HepG2 (cell line): ENCODE data around the gene APOC4. TPM values are rescaled to one million over a fixed set of nuclear protein-coding genes. Genes with fewer than 3 reads are reported as not detected.
"Not testable (repeated sequence)": the region's sequence is repeated elsewhere in the genome, so short reads cannot be mapped to it uniquely, and the experiment has no call there.

Experiments used
- BHLHE40 ChIP-seq: IDR thresholded peaks from 2 replicates; pipeline ENCODE4 v1.6.1; 2011; ENCODE audit warnings: low read length, improper control_type of control experiment
- FOXP1 ChIP-seq, 2 experiments: fragments of 450-650 bp in 1 of 2; IDR thresholded peaks; 2 replicates each; pipeline ENCODE4 v1.6.1; 2017 to 2018; ENCODE audit warnings: antibody characterized with exemption in 1 of 2
- NR2F2 ChIP-seq: IDR thresholded peaks from 2 replicates; pipeline ENCODE4 v1.6.1; 2012; ENCODE audit warnings: low read depth, inconsistent platforms, borderline replicate concordance
- NR2F6 ChIP-seq, 2 experiments: IDR thresholded peaks; 2 replicates each; pipeline ENCODE4 v1.6.1; 2016; ENCODE audit warnings: antibody characterized with exemption in 1 of 2, mild to moderate bottlenecking in 1 of 2
- SOX13 ChIP-seq, 3 experiments: fragments of 450-650 bp in 1 of 3; sonication (generic) in 1 of 3; formaldehyde crosslinking in 1 of 3; IDR thresholded peaks in 2 of 3; conservative IDR thresholded peaks in 1 of 3; 2 replicates each; pipeline versions ENCODE4 v1.5.0 to v1.6.1; 2016 to 2020; ENCODE audit warnings: antibody characterized with exemption in 1 of 3, mild to moderate bottlenecking in 1 of 3, missing compliant biosample characterization in 1 of 3, missing genetic modification reagents in 1 of 3, moderate library complexity in 1 of 3
- SPEN ChIP-seq: sonication (generic); formaldehyde crosslinking; IDR thresholded peaks from 2 replicates; pipeline ENCODE4 v1.5.1; 2020; ENCODE audit warnings: low read depth, mild to moderate bottlenecking, missing genetic modification reagents
- ZBTB20 ChIP-seq: sonication (generic); formaldehyde crosslinking; IDR thresholded peaks from 2 replicates; pipeline ENCODE4 v1.8.1; 2023; ENCODE audit warnings: missing genetic modification reagents, low read depth, mild to moderate bottlenecking, borderline replicate concordance
- polyA plus RNA-seq, 8 experiments: library from polyadenylated mRNA; depleted of rRNA in 3 of 8; stranded (reverse) in 7 of 8; unstranded in 1 of 8; fragments of >200 nt; fragmentation: Illumina TruSeq in 4 of 8; extraction: Trizol in 4 of 8; gene quantifications; 2 replicates each; pipeline versions ENCODE4 v1.2.1 to v1.2.3, GENCODE V29; 2011 to 2016; ENCODE audit warnings: low read depth in 4 of 8, missing spikeins in 1 of 8, mixed read lengths in 1 of 8; ENCODE audit not compliant: insufficient read depth in 1 of 8
- total RNA-seq, 5 experiments: library from RNA; depleted of rRNA; stranded (reverse); fragments of >200 nt; fragmentation: Illumina TruSeq; extraction: Trizol; gene quantifications; 2 replicates each; pipeline ENCODE4 v1.2.3, GENCODE V29; 2016; ENCODE audit warnings: low read depth in 1 of 5
- TF ChIP-seq, protein P1 (sequence below): IDR thresholded peaks from 2 replicates; pipeline ENCODE4 v1.6.1; 2016; ENCODE audit warnings: low read depth, missing genetic modification reagents, missing compliant biosample characterization
- TF ChIP-seq, protein P2 (sequence below): sonication (generic); formaldehyde crosslinking; IDR thresholded peaks from 2 replicates; pipeline ENCODE4 v1.4.0; 2020; ENCODE audit warnings: missing genetic modification reagents

Gene APOC4
- total and polyA plus RNA-seq, 2 of the 13 experiments (the other 11 are each of a cell fraction or from before 2014, with no cell fraction given) = 0.46 TPM; not detected in 1

GRCh38 chr19:44913512-44914432 lies 28.3 kb upstream of the APOC4 start (continued):
- TF ChIP-seq, protein P1, sequence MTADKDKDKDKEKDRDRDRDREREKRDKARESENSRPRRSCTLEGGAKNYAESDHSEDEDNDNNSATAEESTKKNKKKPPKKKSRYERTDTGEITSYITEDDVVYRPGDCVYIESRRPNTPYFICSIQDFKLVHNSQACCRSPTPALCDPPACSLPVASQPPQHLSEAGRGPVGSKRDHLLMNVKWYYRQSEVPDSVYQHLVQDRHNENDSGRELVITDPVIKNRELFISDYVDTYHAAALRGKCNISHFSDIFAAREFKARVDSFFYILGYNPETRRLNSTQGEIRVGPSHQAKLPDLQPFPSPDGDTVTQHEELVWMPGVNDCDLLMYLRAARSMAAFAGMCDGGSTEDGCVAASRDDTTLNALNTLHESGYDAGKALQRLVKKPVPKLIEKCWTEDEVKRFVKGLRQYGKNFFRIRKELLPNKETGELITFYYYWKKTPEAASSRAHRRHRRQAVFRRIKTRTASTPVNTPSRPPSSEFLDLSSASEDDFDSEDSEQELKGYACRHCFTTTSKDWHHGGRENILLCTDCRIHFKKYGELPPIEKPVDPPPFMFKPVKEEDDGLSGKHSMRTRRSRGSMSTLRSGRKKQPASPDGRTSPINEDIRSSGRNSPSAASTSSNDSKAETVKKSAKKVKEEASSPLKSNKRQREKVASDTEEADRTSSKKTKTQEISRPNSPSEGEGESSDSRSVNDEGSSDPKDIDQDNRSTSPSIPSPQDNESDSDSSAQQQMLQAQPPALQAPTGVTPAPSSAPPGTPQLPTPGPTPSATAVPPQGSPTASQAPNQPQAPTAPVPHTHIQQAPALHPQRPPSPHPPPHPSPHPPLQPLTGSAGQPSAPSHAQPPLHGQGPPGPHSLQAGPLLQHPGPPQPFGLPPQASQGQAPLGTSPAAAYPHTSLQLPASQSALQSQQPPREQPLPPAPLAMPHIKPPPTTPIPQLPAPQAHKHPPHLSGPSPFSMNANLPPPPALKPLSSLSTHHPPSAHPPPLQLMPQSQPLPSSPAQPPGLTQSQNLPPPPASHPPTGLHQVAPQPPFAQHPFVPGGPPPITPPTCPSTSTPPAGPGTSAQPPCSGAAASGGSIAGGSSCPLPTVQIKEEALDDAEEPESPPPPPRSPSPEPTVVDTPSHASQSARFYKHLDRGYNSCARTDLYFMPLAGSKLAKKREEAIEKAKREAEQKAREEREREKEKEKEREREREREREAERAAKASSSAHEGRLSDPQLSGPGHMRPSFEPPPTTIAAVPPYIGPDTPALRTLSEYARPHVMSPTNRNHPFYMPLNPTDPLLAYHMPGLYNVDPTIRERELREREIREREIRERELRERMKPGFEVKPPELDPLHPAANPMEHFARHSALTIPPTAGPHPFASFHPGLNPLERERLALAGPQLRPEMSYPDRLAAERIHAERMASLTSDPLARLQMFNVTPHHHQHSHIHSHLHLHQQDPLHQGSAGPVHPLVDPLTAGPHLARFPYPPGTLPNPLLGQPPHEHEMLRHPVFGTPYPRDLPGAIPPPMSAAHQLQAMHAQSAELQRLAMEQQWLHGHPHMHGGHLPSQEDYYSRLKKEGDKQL (CRISPR knock-in tag) = 0 out of 2 replicates have a peak, but pooled peaks have one; percentile 8
- TF ChIP-seq SPEN (CRISPR knock-in tag) (peak; percentile 21; the same call in 1 of the 2 replicates), NR2F2 (0 out of 2 replicates have a peak, but pooled peaks have one; percentile 28), BHLHE40 (peak; percentile 46; the same call in 1 of the 2 replicates), NR2F6 (IDR thresholded peaks at IDR 0.05) (peak; percentile 74), NR2F6 (CRISPR knock-in tag; IDR thresholded peaks at IDR 0.05) (peak; percentile 48; the same call in 1 of the 2 replicates), FOXP1 (CRISPR knock-in tag; IDR thresholded peaks at IDR 0.05) (peak; percentile 21; the same call in 1 of the 2 replicates), SOX13 (CRISPR knock-in tag; conservative IDR thresholded peaks at IDR 0.05 in 1 of 2, IDR thresholded peaks at IDR 0.05 in 1 of 2) (peak in 1 of 2 experiments; percentile 51; a peak in 2 of 4 replicates), ZBTB20 (peak; percentile 69)
- TF ChIP-seq, protein P2, sequence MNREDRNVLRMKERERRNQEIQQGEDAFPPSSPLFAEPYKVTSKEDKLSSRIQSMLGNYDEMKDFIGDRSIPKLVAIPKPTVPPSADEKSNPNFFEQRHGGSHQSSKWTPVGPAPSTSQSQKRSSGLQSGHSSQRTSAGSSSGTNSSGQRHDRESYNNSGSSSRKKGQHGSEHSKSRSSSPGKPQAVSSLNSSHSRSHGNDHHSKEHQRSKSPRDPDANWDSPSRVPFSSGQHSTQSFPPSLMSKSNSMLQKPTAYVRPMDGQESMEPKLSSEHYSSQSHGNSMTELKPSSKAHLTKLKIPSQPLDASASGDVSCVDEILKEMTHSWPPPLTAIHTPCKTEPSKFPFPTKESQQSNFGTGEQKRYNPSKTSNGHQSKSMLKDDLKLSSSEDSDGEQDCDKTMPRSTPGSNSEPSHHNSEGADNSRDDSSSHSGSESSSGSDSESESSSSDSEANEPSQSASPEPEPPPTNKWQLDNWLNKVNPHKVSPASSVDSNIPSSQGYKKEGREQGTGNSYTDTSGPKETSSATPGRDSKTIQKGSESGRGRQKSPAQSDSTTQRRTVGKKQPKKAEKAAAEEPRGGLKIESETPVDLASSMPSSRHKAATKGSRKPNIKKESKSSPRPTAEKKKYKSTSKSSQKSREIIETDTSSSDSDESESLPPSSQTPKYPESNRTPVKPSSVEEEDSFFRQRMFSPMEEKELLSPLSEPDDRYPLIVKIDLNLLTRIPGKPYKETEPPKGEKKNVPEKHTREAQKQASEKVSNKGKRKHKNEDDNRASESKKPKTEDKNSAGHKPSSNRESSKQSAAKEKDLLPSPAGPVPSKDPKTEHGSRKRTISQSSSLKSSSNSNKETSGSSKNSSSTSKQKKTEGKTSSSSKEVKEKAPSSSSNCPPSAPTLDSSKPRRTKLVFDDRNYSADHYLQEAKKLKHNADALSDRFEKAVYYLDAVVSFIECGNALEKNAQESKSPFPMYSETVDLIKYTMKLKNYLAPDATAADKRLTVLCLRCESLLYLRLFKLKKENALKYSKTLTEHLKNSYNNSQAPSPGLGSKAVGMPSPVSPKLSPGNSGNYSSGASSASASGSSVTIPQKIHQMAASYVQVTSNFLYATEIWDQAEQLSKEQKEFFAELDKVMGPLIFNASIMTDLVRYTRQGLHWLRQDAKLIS = 0 out of 2 replicates have a peak, but pooled peaks have one; percentile 32
- not testable (repeated sequence) for TF ChIP-seq FOXP1, SOX13 (IDR thresholded peaks at IDR 0.05)
